Bone marrow (tissue), 2 donors: ENCODE results near the gene GNG2.

ENCODE experiments used
- DNase-seq, 2 donors: peaks; one replicate each; lab custom pipeline; 2025; lab: John Stamatoyannopoulos, UW

GNG2 gene

DNA sequence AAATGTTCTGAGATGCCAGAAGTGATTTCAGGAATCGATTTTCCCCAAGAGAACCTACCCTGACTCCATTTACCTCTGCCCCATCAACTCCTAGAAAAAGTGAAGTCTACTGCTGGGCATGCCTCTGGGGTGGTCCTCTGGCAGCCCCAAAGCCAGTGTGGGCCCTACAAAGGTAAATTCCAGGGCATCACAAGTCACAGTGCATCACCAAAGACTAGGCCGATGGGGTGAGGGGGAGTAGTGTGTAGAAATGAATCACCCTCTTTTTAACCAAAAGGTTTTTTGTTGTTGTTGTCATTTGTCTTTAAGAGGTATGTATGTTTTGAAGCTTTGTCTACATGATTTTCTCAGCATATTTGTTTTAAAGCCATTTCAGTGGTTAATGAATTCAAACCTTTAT is 82.6 kb downstream of the GNG2 start:
- no peak for DNase-seq

- no peak for DNase-seq
Measured at GRCh38 chr14:51950007-51950406, 89.6 kb downstream of the GNG2 start.

DNA sequence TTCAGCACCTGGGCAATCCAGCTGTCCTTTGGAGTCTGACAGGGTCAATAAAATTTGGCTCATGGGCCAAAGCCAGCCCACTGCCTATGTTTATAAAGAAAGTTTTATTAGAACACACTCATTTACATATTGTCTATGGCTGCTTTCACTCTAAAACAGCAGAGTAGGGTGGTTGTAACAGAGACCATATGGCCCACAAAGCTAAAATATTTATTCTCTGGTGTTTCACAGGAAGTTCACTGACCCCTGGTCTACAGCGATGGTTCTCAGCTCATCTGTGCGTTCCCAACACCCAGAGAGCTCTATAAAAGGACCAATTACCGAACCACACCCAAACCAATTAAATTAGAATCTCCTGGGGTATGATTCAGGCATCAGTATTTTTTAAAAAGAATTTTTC is 91.2 kb downstream of the GNG2 start:
- no peak for DNase-seq

DNA sequence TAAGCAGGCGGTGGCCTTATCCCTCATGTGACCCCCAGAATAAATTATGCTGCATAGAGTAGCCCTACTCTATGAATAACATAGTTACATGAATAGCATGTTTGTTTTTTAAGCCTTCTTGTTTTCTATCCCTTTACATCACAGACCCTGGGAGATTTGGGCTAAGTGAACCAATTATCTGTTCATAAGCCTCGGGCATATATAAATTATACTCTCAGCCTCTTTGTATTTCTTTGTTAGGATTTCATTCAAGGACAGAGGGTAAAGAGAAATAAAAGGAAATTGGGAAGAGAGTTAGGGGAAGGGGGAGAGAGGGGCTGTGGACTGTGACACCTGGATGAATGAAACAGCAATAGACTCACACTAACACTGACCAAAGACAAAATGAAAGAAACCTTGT is 93.6 kb downstream of the GNG2 start:
- DNase-seq = no peak

GRCh38 chr14:51954657-51955056 is 94.2 kb downstream of the GNG2 start:
- DNase-seq = no peak

DNA sequence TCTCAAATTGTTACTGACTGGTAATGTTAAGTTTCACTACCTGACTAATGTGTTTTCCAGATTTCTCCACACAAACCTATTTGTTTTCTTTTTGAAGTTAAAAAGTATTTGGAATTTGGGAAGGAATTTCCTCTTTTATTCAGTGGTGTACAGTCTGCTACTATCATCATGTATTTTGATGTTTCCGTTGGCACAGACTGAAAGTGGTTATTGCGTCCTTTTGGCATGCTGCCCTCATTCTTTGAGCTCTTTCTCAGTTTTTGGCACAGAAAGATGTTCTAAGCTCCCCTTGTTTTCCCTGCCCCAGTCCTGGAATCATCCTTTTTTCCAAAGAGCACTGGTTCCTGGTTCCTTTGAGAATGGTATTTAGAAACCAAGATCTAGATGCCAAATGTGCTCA is 97.5 kb downstream of the GNG2 start:
- no peak for DNase-seq

- DNase-seq = no peak
Measured at GRCh38 chr14:51959928-51960327, 99.5 kb downstream of the GNG2 start.

- DNase-seq = no peak
Measured at GRCh38 chr14:51960866-51961265, 100.5 kb downstream of the GNG2 start.

GRCh38 chr14:51962711-51963110 is 102.3 kb downstream of the GNG2 start:
- DNase-seq = no peak

DNA sequence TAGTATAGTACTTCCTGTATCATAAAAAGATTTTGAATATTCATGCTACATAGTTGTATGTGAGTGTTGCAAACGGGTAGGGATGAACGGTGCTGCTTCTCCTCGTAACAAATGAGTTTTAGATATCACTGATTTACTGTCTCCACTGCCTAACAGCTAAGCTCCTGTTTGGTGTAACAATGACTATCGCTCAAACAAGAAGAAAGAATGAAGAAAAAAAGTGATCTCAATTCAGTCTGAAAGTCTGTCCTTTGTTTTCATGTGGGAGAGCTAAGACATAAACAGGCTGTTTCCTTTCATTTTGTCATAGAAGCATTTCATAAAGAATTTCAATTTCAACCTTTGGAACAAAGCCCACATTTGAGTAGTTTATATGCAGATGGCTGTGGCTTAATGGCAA is 102.9 kb downstream of the GNG2 start:
- DNase-seq = peak in 1 of 2 donors; percentile 4

- DNase-seq = no peak
Measured at GRCh38 chr14:51967521-51967920, 107.1 kb downstream of the GNG2 start.

- no peak for DNase-seq
Measured at GRCh38 chr14:51969852-51970540, 109.6 kb downstream of the GNG2 start.

GRCh38 chr14:51972566-51972965 is 112.2 kb downstream of the GNG2 start:
- no peak for DNase-seq

DNA sequence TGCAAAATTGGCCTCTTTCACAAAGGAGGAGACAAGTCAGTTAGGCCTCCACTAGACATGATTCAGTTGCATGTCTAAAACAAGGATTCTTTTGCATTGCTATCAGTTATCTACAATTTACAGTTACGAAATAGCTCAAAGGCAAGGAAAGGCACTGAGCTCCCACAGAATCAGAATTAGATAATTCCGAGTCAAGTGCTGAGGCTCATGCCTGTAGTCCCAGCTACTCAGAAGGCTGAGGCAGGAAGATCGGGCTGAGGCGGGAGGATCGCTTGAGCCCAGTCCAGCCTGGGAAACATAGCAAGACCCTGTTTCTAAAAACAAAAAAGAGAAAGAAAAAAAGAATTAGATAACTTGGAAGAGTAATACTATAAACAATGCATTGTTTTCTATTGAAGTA is 116.7 kb downstream of the GNG2 start:
- no peak for DNase-seq

GRCh38 chr14:51978681-51979085 is 118.3 kb downstream of the GNG2 start:
- DNase-seq = no peak

DNA sequence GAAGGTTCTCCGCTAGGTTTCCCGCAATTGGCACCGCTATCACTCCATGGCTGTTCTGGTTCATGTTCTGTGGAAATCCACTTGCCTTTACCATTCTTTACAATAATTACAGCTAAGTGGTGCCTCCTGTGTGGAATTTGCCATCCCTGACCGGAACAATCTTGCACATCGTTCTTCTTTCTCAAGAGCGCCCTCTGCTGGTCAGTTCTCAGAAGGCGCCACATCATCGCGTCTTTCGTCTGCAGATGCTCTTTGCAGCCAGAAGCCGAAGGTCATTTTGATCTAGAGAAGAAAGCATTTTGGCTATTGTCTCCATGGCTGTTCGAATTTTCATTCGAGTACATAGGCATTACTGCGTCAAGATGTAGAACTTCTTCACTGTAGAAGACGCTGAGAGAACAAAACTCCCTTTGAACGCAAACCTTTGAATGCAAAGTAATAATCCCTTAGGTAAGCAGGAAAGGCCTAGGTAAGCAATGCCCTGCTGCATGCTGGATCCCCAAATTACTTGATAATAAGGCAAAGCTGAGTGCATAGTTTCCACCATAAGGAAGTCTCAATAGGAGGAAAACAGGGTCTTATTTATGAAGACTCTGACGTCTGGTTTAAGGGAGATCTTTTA is 118.8 kb downstream of the GNG2 start:
- peak; percentile 42 to 73 for DNase-seq

GRCh38 chr14:51981218-51981854 is 120.9 kb downstream of the GNG2 start:
- no peak for DNase-seq

- DNase-seq = no peak
Measured at GRCh38 chr14:51988221-51988620, 127.8 kb downstream of the GNG2 start.

DNA sequence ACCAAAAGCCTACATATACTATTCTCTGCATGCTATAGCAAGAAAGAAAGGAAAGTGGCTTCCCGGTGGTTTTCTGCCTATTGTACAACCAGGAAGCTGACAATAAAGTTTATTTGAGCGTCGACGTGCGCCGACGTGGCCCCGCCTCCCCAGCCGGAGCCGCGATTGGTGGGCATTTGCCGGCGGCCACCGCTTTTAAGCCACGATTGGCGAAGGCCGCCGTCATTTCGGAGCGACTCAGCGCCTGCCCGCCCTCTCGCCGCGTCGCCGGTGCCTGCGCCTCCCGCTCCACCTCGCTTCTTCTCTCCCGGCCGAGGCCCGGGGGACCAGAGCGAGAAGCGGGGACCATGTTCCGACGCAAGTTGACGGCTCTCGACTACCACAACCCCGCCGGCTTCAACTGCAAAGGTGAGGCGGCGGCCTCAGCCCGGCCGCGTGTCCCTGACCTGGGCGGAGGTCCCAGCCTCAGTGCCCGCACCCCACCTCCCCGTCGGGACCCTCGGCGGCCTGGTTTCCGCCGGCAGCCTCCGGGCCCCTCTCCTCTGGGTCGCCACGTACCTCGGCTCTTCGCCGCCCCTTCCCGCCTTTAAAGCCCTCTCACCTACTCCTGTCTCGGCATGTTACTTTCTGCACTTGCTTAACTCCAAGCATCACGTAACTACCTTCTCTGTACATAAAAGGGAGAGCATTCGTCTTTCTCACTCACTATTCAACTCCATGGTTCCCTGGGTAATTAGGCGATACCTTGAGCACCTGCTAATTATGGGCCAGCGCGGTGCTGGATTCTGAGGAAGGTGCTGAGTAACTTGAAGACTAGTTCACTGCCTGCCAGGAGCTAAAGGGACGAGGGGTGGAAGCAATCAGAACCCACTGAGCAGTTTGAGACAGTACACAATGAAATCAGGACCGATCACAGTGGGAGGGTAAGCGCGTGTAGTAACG is 129.2 kb downstream of the GNG2 start, which contains the start of gene RTRAF:
TSS of gene RTRAF (plus strand) at position 254 of the 942 bp plus-strand sequence. CDS start at position 348, 94 bp downstream.
- DNase-seq = peak; percentile 61 to 91

GRCh38 chr14:51990488-51990887 is 130.1 kb downstream of the GNG2 start:
- DNase-seq = no peak

DNA sequence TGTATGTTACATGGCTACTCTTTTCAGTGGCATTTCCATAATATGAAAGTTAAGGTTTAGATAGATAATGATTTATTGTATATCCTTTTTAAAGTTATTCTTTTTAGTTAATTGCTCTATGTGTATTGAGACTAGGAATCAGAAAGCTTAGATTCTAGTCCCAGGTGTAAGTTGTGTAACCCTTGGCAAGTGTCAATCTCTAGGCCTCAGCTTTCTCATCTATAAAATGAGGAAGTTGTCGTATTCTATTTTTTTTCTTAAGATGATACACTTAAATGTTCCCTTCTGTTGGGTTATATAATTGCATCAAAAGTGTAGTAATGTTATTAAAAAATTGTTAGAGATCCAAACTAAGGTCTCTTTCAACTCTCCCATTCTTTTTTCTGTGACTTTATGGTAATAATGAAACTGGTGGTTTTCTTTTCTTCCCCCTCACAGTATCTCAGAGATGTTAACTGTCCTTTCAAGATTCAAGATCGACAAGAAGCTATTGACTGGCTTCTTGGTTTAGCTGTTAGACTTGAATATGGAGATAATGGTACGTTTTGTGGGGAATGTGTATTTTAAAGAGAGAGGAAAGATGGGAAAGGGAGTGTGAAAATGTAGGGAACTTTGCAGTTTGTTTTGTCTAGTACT is 133.0 kb downstream of the GNG2 start:
- DNase-seq = peak in 1 of 2 donors; percentile 16
